Ishikawa (cell line): ENCODE measurements around the gene SLC11A1.

Source experiments
- CREB1 ChIP-seq: IDR thresholded peaks from 2 replicates; pipeline ENCODE4 v1.6.1; 2012; ENCODE audit warnings: low read depth
- TCF12 ChIP-seq: IDR thresholded peaks from 2 replicates; pipeline ENCODE4 v1.6.1; 2012; ENCODE audit warnings: low read depth
- YY1 ChIP-seq: IDR thresholded peaks from 2 replicates; pipeline ENCODE4 v1.6.1; 2012; ENCODE audit warnings: low read depth
- TF ChIP-seq, protein P1 (sequence below): IDR thresholded peaks from 2 replicates; pipeline ENCODE4 v1.6.1; 2012; ENCODE audit warnings: low read depth, mild to moderate bottlenecking

DNA sequence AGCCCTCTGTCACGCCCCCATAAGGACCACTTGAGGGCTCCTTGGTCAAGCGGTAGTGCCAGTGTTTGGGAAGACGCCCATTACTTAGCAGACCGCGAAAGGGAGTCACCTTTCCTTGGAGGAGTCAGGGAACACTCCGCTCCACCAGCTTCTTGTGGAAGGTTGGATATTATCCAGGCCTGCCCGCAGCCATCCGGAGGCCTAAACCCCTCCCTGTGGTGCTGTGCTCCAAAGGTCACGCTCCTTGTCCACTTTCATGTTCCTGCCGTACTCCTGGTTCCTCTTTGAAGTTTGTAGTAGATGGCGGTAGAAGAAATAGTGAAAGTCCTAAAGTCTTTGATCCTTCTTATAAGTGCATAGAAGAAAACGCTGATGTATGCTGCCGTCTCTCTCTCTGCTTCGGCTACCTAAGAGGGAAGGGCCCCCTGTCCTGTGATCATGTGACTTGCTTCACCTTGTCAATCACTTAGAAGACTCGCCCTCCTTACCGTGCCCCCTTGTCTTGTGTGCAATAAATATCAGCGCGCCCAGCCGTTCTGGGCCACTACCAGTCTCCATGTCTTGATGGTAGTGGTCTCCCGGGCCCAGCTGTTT lies 27.1 kb upstream of the SLC11A1 start:
- TF ChIP-seq TCF12, result no peak
- TF ChIP-seq YY1, result no peak
- TF ChIP-seq CREB1, result no peak
- TF ChIP-seq, protein P1, sequence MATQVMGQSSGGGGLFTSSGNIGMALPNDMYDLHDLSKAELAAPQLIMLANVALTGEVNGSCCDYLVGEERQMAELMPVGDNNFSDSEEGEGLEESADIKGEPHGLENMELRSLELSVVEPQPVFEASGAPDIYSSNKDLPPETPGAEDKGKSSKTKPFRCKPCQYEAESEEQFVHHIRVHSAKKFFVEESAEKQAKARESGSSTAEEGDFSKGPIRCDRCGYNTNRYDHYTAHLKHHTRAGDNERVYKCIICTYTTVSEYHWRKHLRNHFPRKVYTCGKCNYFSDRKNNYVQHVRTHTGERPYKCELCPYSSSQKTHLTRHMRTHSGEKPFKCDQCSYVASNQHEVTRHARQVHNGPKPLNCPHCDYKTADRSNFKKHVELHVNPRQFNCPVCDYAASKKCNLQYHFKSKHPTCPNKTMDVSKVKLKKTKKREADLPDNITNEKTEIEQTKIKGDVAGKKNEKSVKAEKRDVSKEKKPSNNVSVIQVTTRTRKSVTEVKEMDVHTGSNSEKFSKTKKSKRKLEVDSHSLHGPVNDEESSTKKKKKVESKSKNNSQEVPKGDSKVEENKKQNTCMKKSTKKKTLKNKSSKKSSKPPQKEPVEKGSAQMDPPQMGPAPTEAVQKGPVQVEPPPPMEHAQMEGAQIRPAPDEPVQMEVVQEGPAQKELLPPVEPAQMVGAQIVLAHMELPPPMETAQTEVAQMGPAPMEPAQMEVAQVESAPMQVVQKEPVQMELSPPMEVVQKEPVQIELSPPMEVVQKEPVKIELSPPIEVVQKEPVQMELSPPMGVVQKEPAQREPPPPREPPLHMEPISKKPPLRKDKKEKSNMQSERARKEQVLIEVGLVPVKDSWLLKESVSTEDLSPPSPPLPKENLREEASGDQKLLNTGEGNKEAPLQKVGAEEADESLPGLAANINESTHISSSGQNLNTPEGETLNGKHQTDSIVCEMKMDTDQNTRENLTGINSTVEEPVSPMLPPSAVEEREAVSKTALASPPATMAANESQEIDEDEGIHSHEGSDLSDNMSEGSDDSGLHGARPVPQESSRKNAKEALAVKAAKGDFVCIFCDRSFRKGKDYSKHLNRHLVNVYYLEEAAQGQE, result no peak
